HL-60 (cell line): Measurements from ENCODE around the gene HDC.

Source experiments
- CTCF ChIP-seq: IDR thresholded peaks from one replicate; pipeline ENCODE4 v1.5.1; 2011; ENCODE audit warnings: low read length, control low read depth, inconsistent platforms; ENCODE audit not compliant: insufficient read depth
- GABPA ChIP-seq: IDR thresholded peaks from 2 replicates; pipeline ENCODE4 v1.6.1; 2012; ENCODE audit warnings: low read depth
- POLR2AphosphoS5 ChIP-seq: IDR thresholded peaks from 2 replicates; pipeline ENCODE4 v1.6.1; 2012; ENCODE audit warnings: low read depth
- REST ChIP-seq: IDR thresholded peaks from 2 replicates; pipeline ENCODE4 v1.6.1; 2012; ENCODE audit warnings: low read depth; ENCODE audit not compliant: insufficient replicate concordance

DNA sequence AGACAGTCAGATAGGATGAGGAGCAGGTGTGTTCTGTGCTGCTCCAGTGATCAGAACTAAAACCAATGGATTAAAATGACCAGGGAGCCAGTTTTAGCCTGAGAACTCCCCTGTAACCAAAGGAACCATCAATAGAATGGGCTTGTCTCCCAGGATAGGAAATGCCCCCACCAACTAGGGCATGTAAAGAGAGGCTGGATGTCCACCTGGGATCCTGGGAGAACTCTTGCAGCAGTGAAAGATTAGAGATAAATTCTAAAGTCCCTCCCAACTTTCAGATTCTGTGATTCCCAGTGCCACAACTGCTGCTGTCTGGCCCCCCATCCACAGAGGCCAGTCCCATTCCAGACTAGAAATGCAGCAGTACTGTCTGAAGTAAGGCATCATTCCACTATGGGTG is 33.8 kb downstream of the HDC start:
- TF ChIP-seq CTCF (no peak), POLR2AphosphoS5 (no peak), GABPA (no peak), REST (no peak)
